ENCODE measurements around the gene WHRN. TPM values are rescaled to one million over a fixed set of nuclear protein-coding genes. Genes with fewer than 3 reads are reported as not detected.

The WHRN gene
- polyA plus RNA-seq, 1 donor (not counting 4 experiments of a cell fraction or from before 2014, with no cell fraction given): 1.2 TPM

GRCh38 chr9:114496011-114496410, 9.3 kb downstream of the WHRN start:
- no peak overlapping the region for H3K4me2 ChIP-seq (ENCODE audit: control insufficient read depth, extremely low read depth, insufficient read depth, low read depth, low read length)
- no peak overlapping the region for H2AFZ ChIP-seq (ENCODE audit: control insufficient read depth, low read length)
- H3K27ac ChIP-seq (ENCODE audit: control insufficient read depth, insufficient read depth, low read length): no peak overlapping the region
- H3K36me3 ChIP-seq (ENCODE audit: control insufficient read depth in 2 of 2, extremely low read depth in 1 of 2, insufficient read depth in 2 of 2, low read length in 2 of 2): no peaks in the 10 kb centered on the region
- H3K4me3 ChIP-seq (ENCODE audit: control insufficient read depth in 2 of 3, extremely low read depth in 1 of 3, insufficient read depth in 2 of 3, low read depth in 1 of 3, low read length in 3 of 3): no peak overlapping the region
- no peak for DNase-seq (ENCODE audit: low read depth, low spot score)
- H3K9me3 ChIP-seq (ENCODE audit: control insufficient read depth, low read depth, low read length): no peaks in the 10 kb centered on the region
- FAIRE-seq: no peak
- no peak for TF ChIP-seq EZH2 (IDR thresholded peaks at IDR 0.05; ENCODE audit: low read length)
- no peaks in the 10 kb centered on the region for H3K79me2 ChIP-seq (ENCODE audit: control insufficient read depth, insufficient read depth, low read length)
- no peak overlapping the region for H3K9ac ChIP-seq (ENCODE audit: control insufficient read depth, extremely low read depth, insufficient read depth, low read length)
- peaks cover 7% of the 10 kb centered on the region for H3K27me3 ChIP-seq (ENCODE audit: control insufficient read depth, extremely low read depth, insufficient read depth, low read length)
- dilution Hi-C loops (cut with MboI; ENCODE audit: extremely low pct_ligation_motif_present, low sequenced_read_pairs): no loop called here
- H3K9me1 ChIP-seq (ENCODE audit: control insufficient read depth, extremely low read depth, insufficient read depth, low read length): no peaks in the 10 kb centered on the region
- peaks cover 2% of the 10 kb centered on the region for H4K20me1 ChIP-seq (ENCODE audit: control insufficient read depth, extremely low read depth, insufficient read depth, low read length)
- no peaks in the 10 kb centered on the region for H3K4me1 ChIP-seq (ENCODE audit: control insufficient read depth, extremely low read depth, insufficient read depth, low read length)

DNA sequence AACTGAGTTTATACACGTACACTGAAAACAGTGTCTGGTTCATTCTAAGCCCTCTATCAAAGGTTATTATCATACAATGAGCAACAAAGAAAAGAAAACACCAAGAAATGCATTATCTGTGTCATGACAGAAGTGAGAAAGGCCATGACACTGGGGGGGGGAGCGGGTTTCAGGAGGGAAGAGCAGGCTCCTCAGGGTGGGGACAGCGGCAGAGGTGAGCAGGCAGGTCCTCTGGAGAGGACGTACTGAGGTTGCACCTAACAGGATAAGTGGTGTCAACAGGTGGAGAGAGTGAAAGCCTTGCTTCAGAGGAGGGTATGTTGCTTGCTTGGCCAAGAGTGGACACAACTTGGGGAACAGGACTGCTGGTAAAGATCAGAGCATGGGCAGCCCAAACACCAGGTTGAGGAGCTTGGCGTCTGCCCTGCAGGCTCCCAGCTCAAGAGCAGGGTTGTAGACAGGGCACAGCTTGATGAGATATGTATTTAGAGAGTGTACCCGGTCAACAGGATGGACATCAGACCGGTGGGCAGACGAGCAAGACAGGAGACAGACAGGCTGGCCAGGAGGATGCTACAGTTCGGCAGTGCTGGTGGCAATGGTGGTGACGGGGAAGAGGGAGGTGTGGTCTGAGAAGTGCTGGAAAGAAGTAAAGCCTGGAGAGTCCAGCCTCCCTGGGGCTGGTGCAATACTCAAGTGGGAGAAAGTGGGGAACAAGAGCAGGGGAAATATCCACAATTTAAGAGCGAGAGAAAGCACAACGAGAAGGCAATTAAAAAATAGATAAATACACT, 10.3 kb downstream of the WHRN start:
- H4K20me1 ChIP-seq (ENCODE audit: control insufficient read depth, extremely low read depth, insufficient read depth, low read length): peaks cover 2% of the 10 kb centered on the region
- no peaks in the 10 kb centered on the region for H3K9me3 ChIP-seq (ENCODE audit: control insufficient read depth, low read depth, low read length)
- no peak overlapping the region for H3K27ac ChIP-seq (ENCODE audit: control insufficient read depth, insufficient read depth, low read length)
- H3K27me3 ChIP-seq (ENCODE audit: control insufficient read depth, extremely low read depth, insufficient read depth, low read length): peaks cover 7% of the 10 kb centered on the region
- DNase-seq (ENCODE audit: low read depth, low spot score) (no peak), FAIRE-seq (no peak)
- no peak overlapping the region for H3K4me2 ChIP-seq (ENCODE audit: control insufficient read depth, extremely low read depth, insufficient read depth, low read depth, low read length)
- no peak overlapping the region for H3K4me3 ChIP-seq (ENCODE audit: control insufficient read depth in 2 of 3, extremely low read depth in 1 of 3, insufficient read depth in 2 of 3, low read depth in 1 of 3, low read length in 3 of 3)
- no peak overlapping the region for H3K9ac ChIP-seq (ENCODE audit: control insufficient read depth, extremely low read depth, insufficient read depth, low read length)
- H3K79me2 ChIP-seq (ENCODE audit: control insufficient read depth, insufficient read depth, low read length): no peaks in the 10 kb centered on the region
- no peak for TF ChIP-seq EZH2 (IDR thresholded peaks at IDR 0.05; ENCODE audit: low read length)
- TF ChIP-seq CTCF (optimal IDR thresholded peaks at IDR 0.05 in 1 of 3, IDR thresholded peaks at IDR 0.05 in 1 of 3, conservative IDR thresholded peaks at IDR 0.05 in 1 of 3; ENCODE audit: extremely low read depth in 1 of 3, insufficient read depth in 2 of 3, low read length in 3 of 3): no peak
- H3K9me1 ChIP-seq (ENCODE audit: control insufficient read depth, extremely low read depth, insufficient read depth, low read length): no peaks in the 10 kb centered on the region
- no peaks in the 10 kb centered on the region for H3K36me3 ChIP-seq (ENCODE audit: control insufficient read depth in 2 of 2, extremely low read depth in 1 of 2, insufficient read depth in 2 of 2, low read length in 2 of 2)
- no peaks in the 10 kb centered on the region for H3K4me1 ChIP-seq (ENCODE audit: control insufficient read depth, extremely low read depth, insufficient read depth, low read length)
- no peak overlapping the region for H2AFZ ChIP-seq (ENCODE audit: control insufficient read depth, low read length)
- dilution Hi-C loops (cut with MboI; ENCODE audit: extremely low pct_ligation_motif_present, low sequenced_read_pairs): no loop called here

All from keratinocyte (primary cell).